Memory B cell (primary cell): ENCODE data around the gene LGALS13.
"Not testable (repeated sequence)": the region's sequence is repeated elsewhere in the genome, so short reads cannot be mapped to it uniquely, and the experiment has no call there.

Source experiments
- ATAC-seq: fragments of 150-1000 bp; cut with Tn5 transposase; 2 replicates; pipeline ENCODE4 v1.10.0; 2021; ENCODE audit warnings: low read depth, mild to moderate bottlenecking, moderate library complexity
- DNase-seq, 2 donors: peaks; one replicate each; pipeline ENCODE4 v3.0.0; 2022; ENCODE audit warnings: low spot score in 2 of 2
- H3K27ac Mint-ChIP-seq: one replicate; pipeline ENCODE4 v1.8.0; 2022; ENCODE audit warnings: mild to moderate bottlenecking, moderate library complexity, mixed read lengths
- H3K27me3 Mint-ChIP-seq: one replicate; pipeline ENCODE4 v1.8.0; 2022; ENCODE audit warnings: mixed read lengths
- H3K36me3 Mint-ChIP-seq: one replicate; pipeline ENCODE4 v1.8.0; 2022; ENCODE audit warnings: mild to moderate bottlenecking, mixed read lengths
- H3K4me1 Mint-ChIP-seq: one replicate; pipeline ENCODE4 v1.8.0; 2022; ENCODE audit warnings: mixed read lengths
- H3K4me3 Mint-ChIP-seq: one replicate; pipeline ENCODE4 v1.8.0; 2022; ENCODE audit warnings: mild to moderate bottlenecking, moderate library complexity, mixed read lengths
- H3K9me3 Mint-ChIP-seq: one replicate; pipeline ENCODE4 v1.8.0; 2022; ENCODE audit warnings: mixed read lengths

The LGALS13 gene

GRCh38 chr19:39590265-39590664 is 12.1 kb upstream of the LGALS13 start:
- ATAC-seq (no peak), DNase-seq (no peak)
- Mint-ChIP-seq H3K4me3 (no peak overlapping the region), H3K27ac (no peak overlapping the region), H3K27me3 (peaks cover 13% of the 10 kb centered on the region), H3K9me3 (no peaks in the 10 kb centered on the region), H3K4me1 (no peaks in the 10 kb centered on the region), H3K36me3 (no peaks in the 10 kb centered on the region)

GRCh38 chr19:39592381-39592780 is 9.9 kb upstream of the LGALS13 start:
- no peak for ATAC-seq
- no peak overlapping the region for H3K27ac Mint-ChIP-seq
- H3K4me3 Mint-ChIP-seq = no peak overlapping the region
- no peaks in the 10 kb centered on the region for H3K36me3 Mint-ChIP-seq
- H3K4me1 Mint-ChIP-seq = no peaks in the 10 kb centered on the region
- H3K27me3 Mint-ChIP-seq = peaks cover 19% of the 10 kb centered on the region
- H3K9me3 Mint-ChIP-seq = no peaks in the 10 kb centered on the region
- DNase-seq = no peak

- DNase-seq = no peak
- Mint-ChIP-seq H3K4me3 (no peak overlapping the region), H3K36me3 (no peaks in the 10 kb centered on the region), H3K9me3 (peaks cover 2% of the 10 kb centered on the region), H3K27me3 (peaks cover 27% of the 10 kb centered on the region), H3K4me1 (no peaks in the 10 kb centered on the region), H3K27ac (no peak overlapping the region)
- no peak for ATAC-seq
Observed at GRCh38 chr19:39595950-39596349, 6.4 kb upstream of the LGALS13 start.

GRCh38 chr19:39596911-39597310 is 5.4 kb upstream of the LGALS13 start:
- DNase-seq = no peak
- H3K27ac Mint-ChIP-seq = no peak overlapping the region
- peaks cover 6% of the 10 kb centered on the region for H3K9me3 Mint-ChIP-seq
- H3K27me3 Mint-ChIP-seq = peaks cover 33% of the 10 kb centered on the region
- ATAC-seq = no peak
- no peaks in the 10 kb centered on the region for H3K36me3 Mint-ChIP-seq
- H3K4me1 Mint-ChIP-seq = no peaks in the 10 kb centered on the region
- no peak overlapping the region for H3K4me3 Mint-ChIP-seq

- Mint-ChIP-seq H3K27me3 (peaks cover 38% of the 10 kb centered on the region), H3K27ac (no peak overlapping the region)
Observed at GRCh38 chr19:39599116-39599515, 3.2 kb upstream of the LGALS13 start.

GRCh38 chr19:39603825-39604224 is 1.5 kb downstream of the LGALS13 start:
- Mint-ChIP-seq H3K4me1 (no peaks in the 10 kb centered on the region), H3K27ac (no peak overlapping the region), H3K9me3 (peaks cover 6% of the 10 kb centered on the region), H3K27me3 (peaks cover 22% of the 10 kb centered on the region), H3K4me3 (no peak overlapping the region), H3K36me3 (no peaks in the 10 kb centered on the region)
- DNase-seq (no peak), ATAC-seq (no peak)

More at GRCh38 chr19:39599116-39599515, 3.2 kb upstream of the LGALS13 start:
- Mint-ChIP-seq H3K4me1 (no peaks in the 10 kb centered on the region), H3K4me3 (no peak overlapping the region), H3K9me3 (peaks cover 6% of the 10 kb centered on the region), H3K36me3 (no peaks in the 10 kb centered on the region)
- DNase-seq (no peak), ATAC-seq (no peak)

- Mint-ChIP-seq H3K4me3 (no peak overlapping the region), H3K27me3 (peaks cover 11% of the 10 kb centered on the region), H3K9me3 (no peaks in the 10 kb centered on the region), H3K36me3 (no peaks in the 10 kb centered on the region), H3K27ac (no peak overlapping the region), H3K4me1 (no peaks in the 10 kb centered on the region)
- no peak for ATAC-seq
- no peak for DNase-seq
Observed at GRCh38 chr19:39607021-39607420, 4.7 kb downstream of the LGALS13 start.

- no peak for ATAC-seq
- Mint-ChIP-seq H3K4me1 (no peaks in the 10 kb centered on the region), H3K27ac (no peak overlapping the region), H3K36me3 (no peaks in the 10 kb centered on the region), H3K27me3 (peaks cover 11% of the 10 kb centered on the region), H3K9me3 (peaks cover 2% of the 10 kb centered on the region), H3K4me3 (no peak overlapping the region)
- DNase-seq = no peak
Observed at GRCh38 chr19:39607561-39607960, 5.2 kb downstream of the LGALS13 start.

- ATAC-seq (no peak), DNase-seq (no peak)
- Mint-ChIP-seq H3K36me3 (peaks cover 4% of the 10 kb centered on the region), H3K27me3 (peaks cover 4% of the 10 kb centered on the region), H3K4me3 (no peak overlapping the region), H3K9me3 (peaks cover 10% of the 10 kb centered on the region), H3K27ac (no peak overlapping the region), H3K4me1 (no peaks in the 10 kb centered on the region)
Observed at GRCh38 chr19:39613597-39613996, 11.3 kb downstream of the LGALS13 start.

- no peak overlapping the region for H3K27ac Mint-ChIP-seq
- DNase-seq (no peak), ATAC-seq (no peak)
- peaks cover 4% of the 10 kb centered on the region for H3K36me3 Mint-ChIP-seq
- H3K9me3 Mint-ChIP-seq = peaks cover 6% of the 10 kb centered on the region
- peaks cover 16% of the 10 kb centered on the region for H3K27me3 Mint-ChIP-seq
- no peak overlapping the region for H3K4me3 Mint-ChIP-seq
- no peaks in the 10 kb centered on the region for H3K4me1 Mint-ChIP-seq
Observed at GRCh38 chr19:39617745-39618144, 15.4 kb downstream of the LGALS13 start.

- H3K36me3 Mint-ChIP-seq = no peaks in the 10 kb centered on the region
- H3K4me1 Mint-ChIP-seq = no peaks in the 10 kb centered on the region
- no peak overlapping the region for H3K27ac Mint-ChIP-seq
- H3K4me3 Mint-ChIP-seq = no peak overlapping the region
- DNase-seq = no peak
- peaks cover 20% of the 10 kb centered on the region for H3K27me3 Mint-ChIP-seq
- ATAC-seq = no peak
- no peaks in the 10 kb centered on the region for H3K9me3 Mint-ChIP-seq
Observed at GRCh38 chr19:39623946-39624345, 21.6 kb downstream of the LGALS13 start.

GRCh38 chr19:39627631-39628030 is 25.3 kb downstream of the LGALS13 start:
- H3K27ac Mint-ChIP-seq, H3K36me3 Mint-ChIP-seq, H3K4me1 Mint-ChIP-seq, H3K27me3 Mint-ChIP-seq, H3K9me3 Mint-ChIP-seq, ATAC-seq, H3K4me3 Mint-ChIP-seq, DNase-seq: not testable (repeated sequence)

GRCh38 chr19:39631178-39631577 is 28.9 kb downstream of the LGALS13 start:
- no peaks in the 10 kb centered on the region for H3K36me3 Mint-ChIP-seq
- H3K27ac Mint-ChIP-seq = no peak overlapping the region
- H3K4me3 Mint-ChIP-seq = no peak overlapping the region
- H3K9me3 Mint-ChIP-seq = peaks cover 7% of the 10 kb centered on the region
- DNase-seq = no peak
- H3K27me3 Mint-ChIP-seq = peaks cover 7% of the 10 kb centered on the region
- H3K4me1 Mint-ChIP-seq = no peaks in the 10 kb centered on the region
- ATAC-seq = no peak

- Mint-ChIP-seq H3K27me3 (peaks cover 7% of the 10 kb centered on the region), H3K36me3 (no peaks in the 10 kb centered on the region), H3K4me3 (no peak overlapping the region), H3K27ac (no peak overlapping the region), H3K4me1 (no peaks in the 10 kb centered on the region), H3K9me3 (peaks cover 7% of the 10 kb centered on the region)
- ATAC-seq (no peak), DNase-seq (no peak)
Observed at GRCh38 chr19:39631626-39632025, 29.3 kb downstream of the LGALS13 start.

- DNase-seq (no peak), ATAC-seq (no peak)
- H3K27me3 Mint-ChIP-seq = peaks cover 24% of the 10 kb centered on the region
- no peaks in the 10 kb centered on the region for H3K4me1 Mint-ChIP-seq
- no peaks in the 10 kb centered on the region for H3K36me3 Mint-ChIP-seq
- no peak overlapping the region for H3K27ac Mint-ChIP-seq
- H3K4me3 Mint-ChIP-seq = no peak overlapping the region
- peaks cover 7% of the 10 kb centered on the region for H3K9me3 Mint-ChIP-seq
Observed at GRCh38 chr19:39637891-39638290, 35.6 kb downstream of the LGALS13 start.
